Activated CD4-positive, alpha-beta T cell treated with anti-CD3 and anti-CD28 coated beads, Interleukin-2, amount 10 ng/mL, durations not matched to agents 7 days and 5 days (primary cell): Measurements from ENCODE around the gene XAB2. TPM values are rescaled to one million over a fixed set of nuclear protein-coding genes. Genes with fewer than 3 reads are reported as not detected.
A peak's percentile ranks its signal among the peaks of the same experiment; 100 is the strongest.
"Not testable (repeated sequence)": the region's sequence is repeated elsewhere in the genome, so short reads cannot be mapped to it uniquely, and the experiment has no call there.

ENCODE experiments used
- CTCF ChIA-PET: fragments of 350-600 bp; sonication (Branson Sonifier 250); formaldehyde crosslinking; loops from one replicate; lab custom pipeline; 2021; ENCODE audit warnings: antibody characterized with exemption; lab: Charles Lee
- POLR2A ChIA-PET: fragments of 350-600 bp; sonication (Branson Sonifier 250); formaldehyde crosslinking; loops from one replicate; lab custom pipeline; 2021; ENCODE audit warnings: antibody characterized with exemption; lab: Charles Lee
- DNase-seq: peaks from one replicate; pipeline ENCODE4 v3.0.0-alpha.2; 2020
- H3K27ac Mint-ChIP-seq: one replicate; pipeline ENCODE4 v1.8.0; 2021; ENCODE audit warnings: mild to moderate bottlenecking, moderate library complexity, mixed read lengths
- H3K27me3 Mint-ChIP-seq: one replicate; pipeline ENCODE4 v1.8.0; 2021; ENCODE audit warnings: mixed read lengths
- H3K36me3 Mint-ChIP-seq: one replicate; pipeline ENCODE4 v1.8.0; 2021; ENCODE audit warnings: low read depth, mixed read lengths
- H3K4me1 Mint-ChIP-seq: one replicate; pipeline ENCODE4 v1.8.0; 2021; ENCODE audit warnings: mixed read lengths
- H3K4me3 Mint-ChIP-seq: one replicate; pipeline ENCODE4 v1.8.0; 2021; ENCODE audit warnings: mild to moderate bottlenecking, moderate library complexity, mixed read lengths
- H3K9me3 Mint-ChIP-seq: one replicate; pipeline ENCODE4 v1.8.0; 2021; ENCODE audit warnings: mixed read lengths
- total RNA-seq, 2 experiments: library from RNA; stranded (reverse); gene quantifications; one replicate each; pipeline ENCODE4 v1.2.3, GENCODE V29; 2021

XAB2 gene
- total RNA-seq, 2 experiments from 2014 or later, result 46.0 to 50.0 TPM

- Mint-ChIP-seq H3K36me3 (no peaks in the 10 kb centered on the region), H3K4me1 (peaks cover 1% of the 10 kb centered on the region), H3K27ac (no peak overlapping the region), H3K4me3 (no peak overlapping the region), H3K9me3 (no peaks in the 10 kb centered on the region), H3K27me3 (peaks cover 27% of the 10 kb centered on the region)
- ChIA-PET POLR2A (no interaction called here), CTCF (no interaction called here)
- DNase-seq, result no peak
These were observed 28.6 kb downstream of the XAB2 start for GRCh38 chr19:7600721-7601120.

GRCh38 chr19:7598180-7598579 is 31.2 kb downstream of the XAB2 start:
- CTCF ChIA-PET, result interaction anchor here (1.1 kb wide), 1 partner anchor 30 kb away, joined by 3 read pairs; no protein-coding TSS in a partner anchor
- Mint-ChIP-seq H3K27me3 (peaks cover 43% of the 10 kb centered on the region), H3K36me3 (no peaks in the 10 kb centered on the region), H3K4me3 (no peak overlapping the region), H3K4me1 (peaks cover 4% of the 10 kb centered on the region), H3K27ac (no peak overlapping the region), H3K9me3 (no peaks in the 10 kb centered on the region)
- POLR2A ChIA-PET, result no interaction called here
- DNase-seq, result no peak

DNA sequence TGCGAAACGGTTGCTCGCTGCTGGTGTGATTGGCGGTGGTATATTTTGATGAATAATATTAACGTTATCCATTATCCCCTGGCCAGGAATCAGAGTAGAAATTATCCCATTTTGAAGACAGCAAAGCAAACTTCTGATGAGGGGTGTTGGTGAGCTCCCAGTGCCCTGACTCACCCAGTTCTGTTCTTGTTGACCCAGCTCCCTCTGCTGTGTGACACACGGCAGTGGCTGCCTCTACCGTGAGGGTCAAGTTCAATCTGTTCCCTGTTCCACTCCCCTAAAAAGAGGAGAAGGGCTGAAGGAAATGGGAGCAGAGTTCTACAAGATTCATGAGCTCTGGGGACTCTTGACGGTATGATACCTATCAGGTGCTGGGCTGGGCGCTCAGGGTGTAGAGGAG is 31.7 kb downstream of the XAB2 start:
- DNase-seq, result no peak
- Mint-ChIP-seq H3K9me3 (no peaks in the 10 kb centered on the region), H3K27ac (no peak overlapping the region), H3K27me3 (peaks cover 43% of the 10 kb centered on the region), H3K4me3 (no peak overlapping the region), H3K36me3 (no peaks in the 10 kb centered on the region), H3K4me1 (peaks cover 4% of the 10 kb centered on the region)
- ChIA-PET POLR2A (no interaction called here), CTCF (interaction anchor here (1.1 kb wide), 1 partner anchor 29 kb away, joined by 3 read pairs; no protein-coding TSS in a partner anchor)

DNA sequence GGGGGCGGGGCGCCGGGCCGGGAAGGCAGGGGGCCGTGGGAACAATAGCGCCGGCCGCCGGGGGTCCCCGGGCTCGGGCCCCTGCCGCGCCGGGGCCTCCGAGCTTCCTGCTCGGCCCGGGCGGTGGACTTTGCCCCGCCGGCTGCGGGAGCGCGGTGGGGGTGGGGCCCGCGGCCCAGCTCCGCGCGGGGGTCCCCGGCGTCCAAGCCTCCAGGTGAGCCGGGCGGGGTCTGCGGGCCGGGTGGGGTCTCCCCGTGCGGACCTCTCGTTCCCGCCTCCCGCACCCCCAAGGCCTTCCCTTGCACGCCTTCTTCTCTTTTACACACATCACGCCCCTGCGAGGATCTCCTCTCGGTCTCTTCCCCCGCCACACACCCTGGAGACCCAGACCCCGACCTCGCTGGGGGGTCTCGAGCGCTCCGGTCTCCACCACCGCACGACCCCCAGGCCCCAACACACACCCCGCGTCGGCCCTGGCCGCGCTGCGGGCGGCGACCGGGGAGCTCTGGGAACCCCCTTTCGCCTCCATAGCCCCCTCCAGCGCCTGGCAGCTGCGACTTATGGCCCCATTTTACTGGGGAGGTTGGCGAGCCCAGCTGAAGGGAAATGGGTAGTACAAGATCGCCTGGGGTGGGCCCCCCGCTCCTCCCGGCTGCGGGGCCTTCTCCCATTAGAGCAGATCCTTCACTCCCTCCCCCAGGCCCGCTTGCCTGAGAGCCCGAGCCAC is 33.0 kb downstream of the XAB2 start:
- Mint-ChIP-seq H3K27me3 (peaks cover 40% of the 10 kb centered on the region), H3K9me3 (no peaks in the 10 kb centered on the region), H3K4me3 (no peak overlapping the region), H3K27ac (no peak overlapping the region), H3K36me3 (no peaks in the 10 kb centered on the region), H3K4me1 (peaks cover 4% of the 10 kb centered on the region)
- DNase-seq, result no peak
- POLR2A ChIA-PET, result no interaction called here
- CTCF ChIA-PET, result interaction anchor here (1.0 kb wide), 1 partner anchor 28 kb away, joined by 3 read pairs; no protein-coding TSS in a partner anchor

GRCh38 chr19:7595466-7596133 is 33.7 kb downstream of the XAB2 start, which contains the start of gene CAMSAP3:
CAMSAP3 (plus strand) TSS chr19:7595863; CDS start chr19:7596003, 140 bp downstream.
- POLR2A ChIA-PET, result no interaction called here
- H3K9me3 Mint-ChIP-seq, result no peaks in the 10 kb centered on the region
- H3K36me3 Mint-ChIP-seq, result no peaks in the 10 kb centered on the region
- CTCF ChIA-PET, result no interaction called here
- no peak within 1 kb of the TSS for H3K27ac Mint-ChIP-seq
- peak; percentile 41 for DNase-seq
- peak within 1 kb of the TSS; percentile 65 for H3K4me3 Mint-ChIP-seq
- peaks cover 4% of the 10 kb centered on the region for H3K4me1 Mint-ChIP-seq
- H3K27me3 Mint-ChIP-seq, result peaks cover 40% of the 10 kb centered on the region

GRCh38 chr19:7590256-7590655 is 39.1 kb downstream of the XAB2 start:
- H3K27me3 Mint-ChIP-seq, result peaks cover 14% of the 10 kb centered on the region
- no peak overlapping the region for H3K27ac Mint-ChIP-seq
- no peaks in the 10 kb centered on the region for H3K36me3 Mint-ChIP-seq
- no peak for DNase-seq
- H3K9me3 Mint-ChIP-seq, result no peaks in the 10 kb centered on the region
- POLR2A ChIA-PET, result no interaction called here
- peaks cover 2% of the 10 kb centered on the region for H3K4me1 Mint-ChIP-seq
- CTCF ChIA-PET, result interaction anchor here (1.3 kb wide), 1 partner anchor 22 kb away, joined by 4 read pairs; no protein-coding TSS in a partner anchor
- H3K4me3 Mint-ChIP-seq, result no peak overlapping the region

GRCh38 chr19:7589822-7590221 is 39.5 kb downstream of the XAB2 start:
- H3K27ac Mint-ChIP-seq, result no peak overlapping the region
- ChIA-PET CTCF (interaction anchor here (1.3 kb wide), 1 partner anchor 21 kb away, joined by 4 read pairs; no protein-coding TSS in a partner anchor), POLR2A (no interaction called here)
- no peaks in the 10 kb centered on the region for H3K36me3 Mint-ChIP-seq
- H3K4me3 Mint-ChIP-seq, result no peak overlapping the region
- no peaks in the 10 kb centered on the region for H3K9me3 Mint-ChIP-seq
- no peak for DNase-seq
- H3K4me1 Mint-ChIP-seq, result no peaks in the 10 kb centered on the region
- H3K27me3 Mint-ChIP-seq, result peaks cover 11% of the 10 kb centered on the region

GRCh38 chr19:7582446-7582845 is 46.9 kb downstream of the XAB2 start:
- Mint-ChIP-seq H3K4me1 (no peaks in the 10 kb centered on the region), H3K36me3 (no peaks in the 10 kb centered on the region), H3K27ac (no peak overlapping the region), H3K4me3 (no peak overlapping the region), H3K27me3 (no peaks in the 10 kb centered on the region), H3K9me3 (no peaks in the 10 kb centered on the region)
- no peak for DNase-seq
- ChIA-PET POLR2A (no interaction called here), CTCF (interaction anchor here (0.6 kb wide), 2 partner anchors 14 to 362 kb away, joined by 3 to 7 read pairs; no protein-coding TSS in a partner anchor)

- Mint-ChIP-seq H3K27ac (no peak overlapping the region), H3K27me3 (no peaks in the 10 kb centered on the region), H3K9me3 (no peaks in the 10 kb centered on the region), H3K4me1 (no peaks in the 10 kb centered on the region), H3K36me3 (no peaks in the 10 kb centered on the region), H3K4me3 (no peak overlapping the region)
- no peak for DNase-seq
- POLR2A ChIA-PET, result no interaction called here
- CTCF ChIA-PET, result interaction anchor here (0.6 kb wide), 1 partner anchor 31 kb away, joined by 5 read pairs; no protein-coding TSS in a partner anchor
These were observed 50.2 kb downstream of the XAB2 start for GRCh38 chr19:7579182-7579581.

GRCh38 chr19:7578127-7578526 is 51.2 kb downstream of the XAB2 start:
- H3K9me3 Mint-ChIP-seq, result no peaks in the 10 kb centered on the region
- no peaks in the 10 kb centered on the region for H3K27me3 Mint-ChIP-seq
- H3K4me1 Mint-ChIP-seq, result no peaks in the 10 kb centered on the region
- H3K4me3 Mint-ChIP-seq, result no peak overlapping the region
- ChIA-PET CTCF (interaction anchor here (1.4 kb wide), 1 partner anchor 10 kb away, joined by 3 read pairs; no protein-coding TSS in a partner anchor), POLR2A (no interaction called here)
- no peak for DNase-seq
- no peaks in the 10 kb centered on the region for H3K36me3 Mint-ChIP-seq
- no peak overlapping the region for H3K27ac Mint-ChIP-seq

DNA sequence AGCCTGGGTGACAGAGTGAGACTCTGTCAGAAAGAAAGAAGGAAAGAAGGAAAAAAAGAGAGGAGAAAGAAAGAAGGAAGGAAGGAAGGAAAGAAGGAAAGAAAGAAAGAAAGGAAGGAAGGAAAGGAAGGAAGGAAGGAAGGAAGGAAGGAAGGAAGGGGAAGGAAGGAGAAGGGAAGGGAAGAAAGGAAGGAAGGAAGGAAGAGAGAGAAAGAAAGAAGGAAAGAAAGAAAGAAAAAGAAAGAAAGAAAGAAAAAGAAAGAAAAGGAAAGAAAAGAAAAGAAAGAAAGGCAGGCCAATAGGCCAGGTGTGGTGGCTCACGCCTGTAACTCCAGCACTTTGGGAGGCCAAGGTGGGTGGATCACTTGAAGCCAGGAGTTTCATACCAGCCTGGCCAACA is 51.9 kb downstream of the XAB2 start:
- H3K27ac Mint-ChIP-seq, H3K4me1 Mint-ChIP-seq, H3K27me3 Mint-ChIP-seq, DNase-seq, H3K36me3 Mint-ChIP-seq, H3K9me3 Mint-ChIP-seq, POLR2A ChIA-PET, H3K4me3 Mint-ChIP-seq: not testable (repeated sequence)
- CTCF ChIA-PET, result interaction anchor here (0.6 to 1.4 kb wide), 2 partner anchors 9 to 367 kb away, joined by 3 read pairs; no protein-coding TSS in a partner anchor

GRCh38 chr19:7575434-7576040 is 53.8 kb downstream of the XAB2 start:
- H3K4me3 Mint-ChIP-seq, result no peak overlapping the region
- no peaks in the 10 kb centered on the region for H3K9me3 Mint-ChIP-seq
- CTCF ChIA-PET, result no interaction called here
- no peaks in the 10 kb centered on the region for H3K4me1 Mint-ChIP-seq
- H3K27ac Mint-ChIP-seq, result no peak overlapping the region
- DNase-seq, result no peak
- H3K27me3 Mint-ChIP-seq, result no peaks in the 10 kb centered on the region
- no peaks in the 10 kb centered on the region for H3K36me3 Mint-ChIP-seq
- POLR2A ChIA-PET, result no interaction called here
